Nephron progenitor cell (in vitro differentiated cells): ENCODE data around the gene SORCS2.

Experiments
- DNase-seq: peaks from one replicate; pipeline ENCODE4 v3.0.0; 2021
- H3K27ac Mint-ChIP-seq: 2 replicates; pipeline ENCODE4 v1.8.0; 2021; ENCODE audit warnings: mild to moderate bottlenecking, moderate library complexity, mixed read lengths
- H3K27me3 Mint-ChIP-seq: 2 replicates; pipeline ENCODE4 v1.8.0; 2021; ENCODE audit warnings: mild to moderate bottlenecking, low read depth, mixed read lengths; ENCODE audit not compliant: poor library complexity
- H3K36me3 Mint-ChIP-seq: 2 replicates; pipeline ENCODE4 v1.8.0; 2021; ENCODE audit warnings: low read depth, mixed read lengths
- H3K4me1 Mint-ChIP-seq: 2 replicates; pipeline ENCODE4 v1.8.0; 2021; ENCODE audit warnings: mixed read lengths
- H3K4me3 Mint-ChIP-seq: 2 replicates; pipeline ENCODE4 v1.8.0; 2021; ENCODE audit warnings: mild to moderate bottlenecking, moderate library complexity, mixed read lengths
- H3K9me3 Mint-ChIP-seq: 2 replicates; pipeline ENCODE4 v1.8.0; 2021; ENCODE audit warnings: mild to moderate bottlenecking, moderate library complexity, mixed read lengths
- CTCF ChIP-seq: fragments of 200-600 bp; sonication (generic); IDR thresholded peaks from 2 replicates; pipeline ENCODE4 v1.5.0; 2021; ENCODE audit warnings: antibody characterized with exemption

SORCS2 gene

GRCh38 chr4:7648544-7649395 lies 456.4 kb downstream of the SORCS2 start:
- H3K27me3 Mint-ChIP-seq = no peaks in the 10 kb centered on the region
- H3K27ac Mint-ChIP-seq = no peak overlapping the region
- peaks cover 20% of the 10 kb centered on the region for H3K9me3 Mint-ChIP-seq
- TF ChIP-seq CTCF = no peak
- H3K4me3 Mint-ChIP-seq = no peak overlapping the region
- peaks cover 11% of the 10 kb centered on the region for H3K36me3 Mint-ChIP-seq
- no peak for DNase-seq
- H3K4me1 Mint-ChIP-seq = peaks cover 43% of the 10 kb centered on the region

GRCh38 chr4:7649411-7649740 lies 457.0 kb downstream of the SORCS2 start:
- peaks cover 3% of the 10 kb centered on the region for H3K27me3 Mint-ChIP-seq
- H3K36me3 Mint-ChIP-seq = peaks cover 10% of the 10 kb centered on the region
- peaks cover 18% of the 10 kb centered on the region for H3K9me3 Mint-ChIP-seq
- no peak for DNase-seq
- TF ChIP-seq CTCF = no peak
- no peak overlapping the region for H3K4me3 Mint-ChIP-seq
- H3K4me1 Mint-ChIP-seq = peaks cover 43% of the 10 kb centered on the region
- H3K27ac Mint-ChIP-seq = no peak overlapping the region

- Mint-ChIP-seq H3K9me3 (peaks cover 12% of the 10 kb centered on the region), H3K4me3 (no peak overlapping the region), H3K4me1 (peaks cover 43% of the 10 kb centered on the region), H3K27ac (no peak overlapping the region), H3K27me3 (peaks cover 6% of the 10 kb centered on the region), H3K36me3 (peaks cover 5% of the 10 kb centered on the region)
- DNase-seq = no peak
- TF ChIP-seq CTCF = no peak
Measured at GRCh38 chr4:7649741-7650531, 457.6 kb downstream of the SORCS2 start.

- Mint-ChIP-seq H3K27me3 (peaks cover 6% of the 10 kb centered on the region), H3K27ac (no peak overlapping the region), H3K4me3 (no peak overlapping the region), H3K9me3 (peaks cover 6% of the 10 kb centered on the region), H3K4me1 (peaks cover 43% of the 10 kb centered on the region), H3K36me3 (no peaks in the 10 kb centered on the region)
- peak; percentile 49 for DNase-seq
- no peak for TF ChIP-seq CTCF
Measured at GRCh38 chr4:7650606-7651385, 458.5 kb downstream of the SORCS2 start.

GRCh38 chr4:7651461-7651921 lies 459.2 kb downstream of the SORCS2 start:
- peaks cover 38% of the 10 kb centered on the region for H3K4me1 Mint-ChIP-seq
- no peak for TF ChIP-seq CTCF
- peaks cover 6% of the 10 kb centered on the region for H3K27me3 Mint-ChIP-seq
- H3K27ac Mint-ChIP-seq = no peak overlapping the region
- H3K4me3 Mint-ChIP-seq = no peak overlapping the region
- peak; percentile 46 for DNase-seq
- no peaks in the 10 kb centered on the region for H3K36me3 Mint-ChIP-seq
- H3K9me3 Mint-ChIP-seq = peaks cover 3% of the 10 kb centered on the region
